ENCODE measurements around the gene ANO4.

ANO4 gene

GRCh38 chr12:101010896-101011295 is 216.3 kb downstream of the ANO4 start:
- Histone ChIP-seq H4K20me1 (ENCODE audit: insufficient read depth, low read length) (no peaks in the 10 kb centered on the region), H3K9me3 (ENCODE audit: insufficient read depth, low read length, severe bottlenecking) (peaks cover 11% of the 10 kb centered on the region), H3K4me3 (ENCODE audit: low read depth in 1 of 2, low read length in 2 of 2) (no peak overlapping the region), H3K79me2 (ENCODE audit: insufficient read depth, low read length) (no peaks in the 10 kb centered on the region), H3K4me1 (ENCODE audit: insufficient read depth, low read length) (no peaks in the 10 kb centered on the region), H3K27me3 (ENCODE audit: insufficient read depth, low read length, poor library complexity) (no peaks in the 10 kb centered on the region), H3K27ac (ENCODE audit: low read length) (no peak overlapping the region), H3K4me2 (ENCODE audit: insufficient read depth, low read length) (no peak overlapping the region), H3K36me3 (ENCODE audit: insufficient read depth, low read length) (no peaks in the 10 kb centered on the region), H2AFZ (ENCODE audit: low read depth, low read length) (no peak overlapping the region), H3K9ac (ENCODE audit: low read depth, low read length) (no peak overlapping the region)
- DNase-seq (no peak), ATAC-seq (ENCODE audit: insufficient read depth, low read depth) (no peak)
- TF ChIP-seq EZH2 (IDR thresholded peaks at IDR 0.05; ENCODE audit: borderline replicate concordance, low read depth, low read length, severe bottlenecking), result no peak
- no peak for TF ChIP-seq CTCF (IDR thresholded peaks at IDR 0.05; ENCODE audit: borderline replicate concordance, extremely low read depth, low read length, poor library complexity, severe bottlenecking)

GRCh38 chr12:101013993-101014392 is 219.4 kb downstream of the ANO4 start:
- TF ChIP-seq EZH2 (IDR thresholded peaks at IDR 0.05; ENCODE audit: borderline replicate concordance, low read depth, low read length, severe bottlenecking), result no peak
- no peak for TF ChIP-seq CTCF (IDR thresholded peaks at IDR 0.05; ENCODE audit: borderline replicate concordance, extremely low read depth, low read length, poor library complexity, severe bottlenecking)
- Histone ChIP-seq H4K20me1 (ENCODE audit: insufficient read depth, low read length) (no peaks in the 10 kb centered on the region), H3K9me3 (ENCODE audit: insufficient read depth, low read length, severe bottlenecking) (peaks cover 10% of the 10 kb centered on the region), H3K4me3 (ENCODE audit: low read depth in 1 of 2, low read length in 2 of 2) (no peak overlapping the region), H3K9ac (ENCODE audit: low read depth, low read length) (no peak overlapping the region), H3K27ac (ENCODE audit: low read length) (no peak overlapping the region), H2AFZ (ENCODE audit: low read depth, low read length) (no peak overlapping the region), H3K36me3 (ENCODE audit: insufficient read depth, low read length) (no peaks in the 10 kb centered on the region), H3K27me3 (ENCODE audit: insufficient read depth, low read length, poor library complexity) (no peaks in the 10 kb centered on the region), H3K4me1 (ENCODE audit: insufficient read depth, low read length) (no peaks in the 10 kb centered on the region), H3K4me2 (ENCODE audit: insufficient read depth, low read length) (no peak overlapping the region), H3K79me2 (ENCODE audit: insufficient read depth, low read length) (no peaks in the 10 kb centered on the region)
- no peak for DNase-seq
- no peak for ATAC-seq (ENCODE audit: insufficient read depth, low read depth)

GRCh38 chr12:101015044-101015443 is 220.5 kb downstream of the ANO4 start:
- Histone ChIP-seq H2AFZ (ENCODE audit: low read depth, low read length) (no peak overlapping the region), H3K27me3 (ENCODE audit: insufficient read depth, low read length, poor library complexity) (no peaks in the 10 kb centered on the region)
- ATAC-seq (ENCODE audit: insufficient read depth, low read depth), result no peak

More at GRCh38 chr12:101015044-101015443, 220.5 kb downstream of the ANO4 start:
- Histone ChIP-seq H3K27ac (ENCODE audit: low read length) (no peak overlapping the region), H3K36me3 (ENCODE audit: insufficient read depth, low read length) (no peaks in the 10 kb centered on the region), H3K4me2 (ENCODE audit: insufficient read depth, low read length) (no peak overlapping the region), H3K79me2 (ENCODE audit: insufficient read depth, low read length) (no peaks in the 10 kb centered on the region), H3K4me1 (ENCODE audit: insufficient read depth, low read length) (no peaks in the 10 kb centered on the region), H3K9me3 (ENCODE audit: insufficient read depth, low read length, severe bottlenecking) (peaks cover 1% of the 10 kb centered on the region), H4K20me1 (ENCODE audit: insufficient read depth, low read length) (no peaks in the 10 kb centered on the region), H3K4me3 (ENCODE audit: low read depth in 1 of 2, low read length in 2 of 2) (no peak overlapping the region), H3K9ac (ENCODE audit: low read depth, low read length) (no peak overlapping the region)
- no peak for DNase-seq
- no peak for TF ChIP-seq EZH2 (IDR thresholded peaks at IDR 0.05; ENCODE audit: borderline replicate concordance, low read depth, low read length, severe bottlenecking)
- TF ChIP-seq CTCF (IDR thresholded peaks at IDR 0.05; ENCODE audit: borderline replicate concordance, extremely low read depth, low read length, poor library complexity, severe bottlenecking), result no peak
